Mucosa of stomach (tissue), 1 donor: Measurements from ENCODE around the gene NOM1.

Experiments used
- H3K27me3 ChIP-seq: one replicate; pipeline ENCODE4 v1.7.0; 2013; ENCODE audit warnings: mild to moderate bottlenecking, low read length; ENCODE audit not compliant: control insufficient read depth, insufficient read depth
- H3K36me3 ChIP-seq: one replicate; pipeline ENCODE4 v1.7.0; 2013; ENCODE audit warnings: low read length; ENCODE audit not compliant: control insufficient read depth, insufficient read depth
- H3K4me1 ChIP-seq: one replicate; pipeline ENCODE4 v1.7.0; 2013; ENCODE audit warnings: mild to moderate bottlenecking, low read length; ENCODE audit not compliant: control insufficient read depth, insufficient read depth
- H3K4me3 ChIP-seq: one replicate; pipeline ENCODE4 v1.7.0; 2013; ENCODE audit warnings: low read length
- H3K9ac ChIP-seq: one replicate; pipeline ENCODE4 v1.7.0; 2013; ENCODE audit warnings: mild to moderate bottlenecking, low read length, moderate library complexity
- H3K9me3 ChIP-seq: one replicate; pipeline ENCODE4 v1.7.0; 2013; ENCODE audit warnings: mild to moderate bottlenecking, low read length, moderate library complexity; ENCODE audit not compliant: control insufficient read depth
- donor health status: Pancreatic carcinoma.

Gene NOM1

GRCh38 chr7:157011333-157012112 lies 62.0 kb downstream of the NOM1 start:
- Histone ChIP-seq H3K27me3 (peaks cover 78% of the 10 kb centered on the region), H3K4me3 (peak overlapping the region; percentile 31), H3K36me3 (no peaks in the 10 kb centered on the region), H3K9me3 (no peaks in the 10 kb centered on the region), H3K4me1 (peaks cover 15% of the 10 kb centered on the region), H3K9ac (peak overlapping the region; percentile 22)

GRCh38 chr7:157012113-157012547 lies 62.6 kb downstream of the NOM1 start:
- Histone ChIP-seq H3K9me3 (no peaks in the 10 kb centered on the region), H3K9ac (no peak overlapping the region), H3K4me3 (no peak overlapping the region), H3K27me3 (peaks cover 84% of the 10 kb centered on the region), H3K36me3 (no peaks in the 10 kb centered on the region), H3K4me1 (peaks cover 15% of the 10 kb centered on the region)

- H3K9ac ChIP-seq: no peak overlapping the region
- no peak overlapping the region for H3K4me3 ChIP-seq
- H3K9me3 ChIP-seq: no peaks in the 10 kb centered on the region
- peaks cover 15% of the 10 kb centered on the region for H3K4me1 ChIP-seq
- H3K36me3 ChIP-seq: no peaks in the 10 kb centered on the region
- H3K27me3 ChIP-seq: peaks cover 89% of the 10 kb centered on the region
Measured at GRCh38 chr7:157013101-157013500, 63.6 kb downstream of the NOM1 start.

GRCh38 chr7:157013602-157014549 lies 64.4 kb downstream of the NOM1 start:
- Histone ChIP-seq H3K27me3 (peaks cover 89% of the 10 kb centered on the region), H3K4me1 (peaks cover 20% of the 10 kb centered on the region), H3K4me3 (no peak overlapping the region), H3K9ac (no peak overlapping the region), H3K36me3 (no peaks in the 10 kb centered on the region), H3K9me3 (no peaks in the 10 kb centered on the region)

GRCh38 chr7:157014635-157015555 lies 65.4 kb downstream of the NOM1 start:
- Histone ChIP-seq H3K36me3 (no peaks in the 10 kb centered on the region), H3K9me3 (no peaks in the 10 kb centered on the region), H3K4me3 (no peak overlapping the region), H3K27me3 (peaks cover 92% of the 10 kb centered on the region), H3K9ac (no peak overlapping the region), H3K4me1 (peaks cover 19% of the 10 kb centered on the region)

GRCh38 chr7:157016024-157016351 lies 66.5 kb downstream of the NOM1 start:
- H3K9me3 ChIP-seq: no peaks in the 10 kb centered on the region
- no peak overlapping the region for H3K9ac ChIP-seq
- no peak overlapping the region for H3K4me3 ChIP-seq
- peaks cover 100% of the 10 kb centered on the region for H3K27me3 ChIP-seq
- peaks cover 24% of the 10 kb centered on the region for H3K4me1 ChIP-seq
- H3K36me3 ChIP-seq: no peaks in the 10 kb centered on the region

GRCh38 chr7:157016352-157017041 lies 67.0 kb downstream of the NOM1 start:
- H3K9ac ChIP-seq: no peak overlapping the region
- no peak overlapping the region for H3K4me3 ChIP-seq
- H3K4me1 ChIP-seq: peaks cover 21% of the 10 kb centered on the region
- no peaks in the 10 kb centered on the region for H3K36me3 ChIP-seq
- H3K9me3 ChIP-seq: no peaks in the 10 kb centered on the region
- H3K27me3 ChIP-seq: peaks cover 100% of the 10 kb centered on the region

- peaks cover 100% of the 10 kb centered on the region for H3K27me3 ChIP-seq
- H3K9ac ChIP-seq: no peak overlapping the region
- no peaks in the 10 kb centered on the region for H3K36me3 ChIP-seq
- H3K4me3 ChIP-seq: no peak overlapping the region
- H3K4me1 ChIP-seq: peaks cover 18% of the 10 kb centered on the region
- H3K9me3 ChIP-seq: no peaks in the 10 kb centered on the region
Measured at GRCh38 chr7:157017149-157017548, 67.6 kb downstream of the NOM1 start.

- peaks cover 21% of the 10 kb centered on the region for H3K4me1 ChIP-seq
- H3K36me3 ChIP-seq: no peaks in the 10 kb centered on the region
- H3K4me3 ChIP-seq: no peak overlapping the region
- no peaks in the 10 kb centered on the region for H3K9me3 ChIP-seq
- H3K9ac ChIP-seq: no peak overlapping the region
- peaks cover 100% of the 10 kb centered on the region for H3K27me3 ChIP-seq
Measured at GRCh38 chr7:157017603-157018327, 68.3 kb downstream of the NOM1 start.

GRCh38 chr7:157018328-157018996 lies 69.0 kb downstream of the NOM1 start:
- peaks cover 21% of the 10 kb centered on the region for H3K4me1 ChIP-seq
- H3K27me3 ChIP-seq: peaks cover 100% of the 10 kb centered on the region
- no peak overlapping the region for H3K4me3 ChIP-seq
- H3K36me3 ChIP-seq: no peaks in the 10 kb centered on the region
- no peaks in the 10 kb centered on the region for H3K9me3 ChIP-seq
- H3K9ac ChIP-seq: no peak overlapping the region
